Keratinocyte (primary cell): ENCODE measurements around the gene GPRIN2.
"Not testable (repeated sequence)": the region's sequence is repeated elsewhere in the genome, so short reads cannot be mapped to it uniquely, and the experiment has no call there.

ENCODE experiments used
- EZH2 ChIP-seq: IDR thresholded peaks from one replicate; pipeline ENCODE4 v1.6.1; 2012; ENCODE audit warnings: inconsistent platforms, mild to moderate bottlenecking, low read length, moderate library complexity
- TF ChIP-seq, protein P1 (sequence below), 3 experiments: IDR thresholded peaks in 1 of 3; conservative IDR thresholded peaks in 1 of 3; optimal IDR thresholded peaks in 1 of 3; 2 replicates in 2 of 3; 3 replicates in 1 of 3; pipeline versions ENCODE3 to v1.5.1; 2011; ENCODE audit warnings: low read length in 3 of 3, mild to moderate bottlenecking in 3 of 3, moderate library complexity in 2 of 3, control low read depth in 1 of 3, inconsistent platforms in 1 of 3; ENCODE audit not compliant: insufficient read depth in 2 of 3; ENCODE audit errors: extremely low read depth in 1 of 3

DNA sequence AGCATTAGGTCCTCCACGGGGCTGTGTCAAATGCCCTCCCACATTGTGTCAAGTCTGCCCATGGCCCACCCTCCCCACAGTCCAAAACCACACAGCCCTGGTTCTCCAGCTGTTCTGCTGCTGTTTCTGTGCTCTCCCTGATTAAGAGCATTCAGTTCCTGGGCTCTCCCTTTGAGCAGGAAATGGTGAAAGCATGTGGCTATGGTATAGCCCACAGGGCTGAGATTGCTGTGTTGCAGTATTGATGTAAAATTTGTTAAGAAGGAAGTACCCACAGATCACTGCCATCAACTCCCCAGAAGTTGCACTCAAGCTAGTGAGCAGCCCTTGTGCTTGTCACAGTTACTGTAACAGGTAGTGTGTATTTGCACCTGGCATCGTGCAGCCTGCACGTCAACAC lies 31.8 kb upstream of the GPRIN2 start:
- TF ChIP-seq, protein P1, sequence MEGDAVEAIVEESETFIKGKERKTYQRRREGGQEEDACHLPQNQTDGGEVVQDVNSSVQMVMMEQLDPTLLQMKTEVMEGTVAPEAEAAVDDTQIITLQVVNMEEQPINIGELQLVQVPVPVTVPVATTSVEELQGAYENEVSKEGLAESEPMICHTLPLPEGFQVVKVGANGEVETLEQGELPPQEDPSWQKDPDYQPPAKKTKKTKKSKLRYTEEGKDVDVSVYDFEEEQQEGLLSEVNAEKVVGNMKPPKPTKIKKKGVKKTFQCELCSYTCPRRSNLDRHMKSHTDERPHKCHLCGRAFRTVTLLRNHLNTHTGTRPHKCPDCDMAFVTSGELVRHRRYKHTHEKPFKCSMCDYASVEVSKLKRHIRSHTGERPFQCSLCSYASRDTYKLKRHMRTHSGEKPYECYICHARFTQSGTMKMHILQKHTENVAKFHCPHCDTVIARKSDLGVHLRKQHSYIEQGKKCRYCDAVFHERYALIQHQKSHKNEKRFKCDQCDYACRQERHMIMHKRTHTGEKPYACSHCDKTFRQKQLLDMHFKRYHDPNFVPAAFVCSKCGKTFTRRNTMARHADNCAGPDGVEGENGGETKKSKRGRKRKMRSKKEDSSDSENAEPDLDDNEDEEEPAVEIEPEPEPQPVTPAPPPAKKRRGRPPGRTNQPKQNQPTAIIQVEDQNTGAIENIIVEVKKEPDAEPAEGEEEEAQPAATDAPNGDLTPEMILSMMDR (optimal IDR thresholded peaks at IDR 0.05 in 1 of 3, IDR thresholded peaks at IDR 0.05 in 1 of 3, conservative IDR thresholded peaks at IDR 0.05 in 1 of 3; ENCODE audit: extremely low read depth in 1 of 3, insufficient read depth in 2 of 3, low read length in 3 of 3), result not testable (repeated sequence)
- not testable (repeated sequence) for TF ChIP-seq EZH2
